ENCODE data around the gene PTH2R.
"Not testable (repeated sequence)": the region's sequence is repeated elsewhere in the genome, so short reads cannot be mapped to it uniquely, and the experiment has no call there.

Gene PTH2R

GRCh38 chr2:208426412-208427045 lies 19.9 kb downstream of the PTH2R start:
- POLR2A ChIA-PET (ENCODE audit: low non-redundant PET), result no interaction called here
- CTCF ChIA-PET, result no interaction called here
- TF ChIP-seq CTCF (conservative IDR thresholded peaks at IDR 0.05; ENCODE audit: low read depth), result no peak
- DNase-seq (ENCODE audit: low spot score), result no peak
- no peak overlapping the region for H3K27ac ChIP-seq

- TF ChIP-seq CTCF (conservative IDR thresholded peaks at IDR 0.05; ENCODE audit: low read depth), result no peak
- ChIA-PET CTCF (no interaction called here), POLR2A (ENCODE audit: low non-redundant PET) (no interaction called here)
- H3K27ac ChIP-seq, result no peak overlapping the region
- no peak for DNase-seq (ENCODE audit: low spot score)
These were observed 31.2 kb downstream of the PTH2R start for GRCh38 chr2:208437755-208438154.

GRCh38 chr2:208440716-208441115 lies 34.1 kb downstream of the PTH2R start:
- no peak for TF ChIP-seq CTCF (conservative IDR thresholded peaks at IDR 0.05; ENCODE audit: low read depth)
- H3K27ac ChIP-seq, result no peak overlapping the region
- POLR2A ChIA-PET (ENCODE audit: low non-redundant PET), result no interaction called here
- no peak for DNase-seq (ENCODE audit: low spot score)
- CTCF ChIA-PET, result no interaction called here

- no peak for DNase-seq (ENCODE audit: low spot score)
- CTCF ChIA-PET, result no interaction called here
These were observed 35.4 kb downstream of the PTH2R start for GRCh38 chr2:208441951-208442350.

GRCh38 chr2:208447447-208447846 lies 40.9 kb downstream of the PTH2R start:
- DNase-seq (ENCODE audit: low spot score); POLR2A ChIA-PET (ENCODE audit: low non-redundant PET); CTCF ChIA-PET; H3K27ac ChIP-seq: not testable (repeated sequence)

More at GRCh38 chr2:208441951-208442350, 35.4 kb downstream of the PTH2R start:
- TF ChIP-seq CTCF (conservative IDR thresholded peaks at IDR 0.05; ENCODE audit: low read depth), result no peak
- POLR2A ChIA-PET (ENCODE audit: low non-redundant PET), result no interaction called here
- no peak overlapping the region for H3K27ac ChIP-seq

GRCh38 chr2:208451061-208451460 lies 44.5 kb downstream of the PTH2R start:
- DNase-seq (ENCODE audit: low spot score), result no peak
- ChIA-PET POLR2A (ENCODE audit: low non-redundant PET) (no interaction called here), CTCF (interaction anchor here (0.8 kb wide), 1 partner anchor 15 kb away, joined by 4 read pairs; no protein-coding TSS in a partner anchor)
- no peak for TF ChIP-seq CTCF (conservative IDR thresholded peaks at IDR 0.05; ENCODE audit: low read depth)
- no peak overlapping the region for H3K27ac ChIP-seq

- CTCF ChIA-PET, result no interaction called here
- no peak for TF ChIP-seq CTCF (conservative IDR thresholded peaks at IDR 0.05; ENCODE audit: low read depth)
- no peak overlapping the region for H3K27ac ChIP-seq
- POLR2A ChIA-PET (ENCODE audit: low non-redundant PET), result no interaction called here
- DNase-seq (ENCODE audit: low spot score), result no peak
These were observed 48.3 kb downstream of the PTH2R start for GRCh38 chr2:208454861-208455260.
